AG09319 (cell line): ENCODE data around the gene ADIPOR1.
"Not testable (repeated sequence)": the region's sequence is repeated elsewhere in the genome, so short reads cannot be mapped to it uniquely, and the experiment has no call there.

ENCODE experiments used
- DNase-seq: peaks from one replicate; pipeline ENCODE4 v3.0.0-alpha.2; 2010; ENCODE audit warnings: low read depth; ENCODE audit errors: extremely low read depth
- CTCF ChIP-seq: IDR thresholded peaks from 2 replicates; pipeline ENCODE4 v1.5.1; 2011; ENCODE audit warnings: low read depth, mild to moderate bottlenecking, inconsistent platforms, low read length, moderate library complexity

Gene ADIPOR1

DNA sequence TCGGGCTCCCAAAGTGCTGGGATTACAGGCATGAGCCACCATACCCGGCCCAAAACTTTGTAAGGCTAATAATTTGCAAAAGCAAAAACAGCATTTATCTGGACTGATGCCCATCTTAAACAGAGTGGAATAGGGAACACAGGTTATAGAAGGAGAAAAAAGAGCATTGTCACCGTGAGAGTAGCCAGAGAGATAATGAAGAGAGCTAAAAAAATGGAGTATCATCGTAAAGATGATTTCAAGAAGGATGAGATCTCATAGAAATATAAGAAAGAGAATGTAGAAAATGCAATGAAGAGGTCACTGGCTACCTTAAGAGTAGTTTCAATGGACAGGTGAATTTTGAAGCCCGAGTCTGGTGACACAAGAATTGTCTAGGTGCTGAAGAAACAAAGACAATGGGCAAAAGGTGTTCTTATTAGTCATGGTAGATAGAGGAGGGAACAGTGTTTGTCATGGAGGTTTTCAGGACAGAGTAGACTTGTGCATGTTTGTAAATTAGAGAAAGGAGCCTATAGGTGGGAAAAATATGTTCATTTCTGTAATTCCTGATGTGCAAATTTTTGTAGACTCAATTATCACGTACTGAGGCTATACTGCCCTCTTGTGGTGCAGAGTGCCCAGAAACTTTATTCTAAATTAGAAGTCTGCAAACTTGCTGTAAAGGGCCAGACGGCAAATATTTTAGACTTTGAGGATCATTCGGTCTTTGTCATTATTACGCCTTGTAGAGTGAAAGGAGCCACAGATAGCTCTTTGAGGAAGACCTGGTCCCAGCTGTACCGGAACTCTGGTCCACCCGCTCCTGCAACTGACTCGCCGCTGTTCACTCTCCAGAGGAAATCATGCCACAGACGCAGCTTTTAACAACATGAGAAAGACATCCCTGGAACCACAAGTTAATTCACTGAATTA, 41.0 kb upstream of the ADIPOR1 start:
- TF ChIP-seq CTCF: peak; percentile 81
- DNase-seq: peak; percentile 2

GRCh38 chr1:202994756-202995155, 36.6 kb upstream of the ADIPOR1 start:
- TF ChIP-seq CTCF: no peak

DNA sequence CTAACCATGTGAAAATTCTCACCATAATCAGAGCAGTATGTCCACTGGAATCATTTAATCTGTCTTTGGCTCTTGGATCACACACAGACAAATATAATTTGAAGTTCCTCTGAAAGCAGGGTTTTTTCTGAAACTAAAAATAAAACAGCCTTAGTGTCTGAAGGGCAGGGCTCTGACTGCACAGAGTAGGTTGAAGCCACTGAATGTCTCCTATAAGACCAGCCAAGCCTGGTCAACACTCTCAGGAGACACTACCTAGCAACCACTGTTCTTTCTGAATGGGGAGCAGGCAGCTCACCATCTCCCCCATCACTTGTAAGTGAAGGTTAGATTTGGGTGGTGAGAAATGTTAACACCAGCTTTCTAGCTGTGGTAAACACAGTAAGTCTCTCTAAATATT, 33.0 kb upstream of the ADIPOR1 start:
- DNase-seq: no peak
- no peak for TF ChIP-seq CTCF

More at GRCh38 chr1:202994756-202995155, 36.6 kb upstream of the ADIPOR1 start:
- no peak for DNase-seq

- no peak for DNase-seq
- no peak for TF ChIP-seq CTCF
Measured at GRCh38 chr1:202989879-202990278, 31.8 kb upstream of the ADIPOR1 start.

DNA sequence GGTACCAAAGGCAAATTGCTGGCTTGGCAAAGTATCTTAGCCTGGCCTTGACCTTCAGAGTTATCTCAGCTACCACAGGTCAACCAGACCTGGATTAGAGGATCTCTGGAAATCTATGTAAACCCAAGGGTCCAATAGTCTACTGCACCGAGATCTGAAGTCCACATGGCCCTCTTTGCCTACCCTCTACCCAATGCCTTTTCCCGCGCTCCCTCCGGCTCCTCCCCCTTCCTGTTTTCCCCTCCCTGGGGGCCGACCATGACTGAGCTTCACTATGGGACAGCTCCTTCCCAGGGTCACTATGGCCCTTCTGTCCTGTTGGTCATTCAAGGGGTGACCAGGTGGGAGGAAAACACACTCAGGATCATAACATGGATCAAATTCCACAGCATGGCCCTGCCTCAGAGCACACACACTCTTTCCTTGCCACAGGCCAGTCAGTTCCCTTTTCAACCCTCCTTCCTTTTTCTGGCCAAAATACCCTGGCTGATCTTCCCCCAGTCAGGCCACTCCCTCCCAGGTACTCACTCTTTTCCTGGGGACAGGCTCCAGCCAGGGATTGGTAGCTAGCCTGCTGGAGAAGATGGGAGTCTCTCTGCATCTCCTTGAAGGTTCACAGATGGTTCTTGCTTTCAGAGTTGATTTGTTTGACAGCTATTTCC, 29.9 kb upstream of the ADIPOR1 start:
- TF ChIP-seq CTCF: no peak
- DNase-seq: no peak

GRCh38 chr1:202987255-202987654, 29.1 kb upstream of the ADIPOR1 start:
- DNase-seq: no peak
- TF ChIP-seq CTCF: no peak

GRCh38 chr1:202986120-202986519, 28.0 kb upstream of the ADIPOR1 start:
- DNase-seq: not testable (repeated sequence)
